ENCODE results near the gene ARX.

Gene ARX

GRCh38 chrX:25011589-25012432, 4.0 kb downstream of the ARX start:
- no peak overlapping the region for H3K4me3 Mint-ChIP-seq
- H3K27ac Mint-ChIP-seq = no peak overlapping the region
- peaks cover 97% of the 10 kb centered on the region for H3K27me3 Mint-ChIP-seq (ENCODE audit: low read depth, poor library complexity)
- H3K9me3 Mint-ChIP-seq = peaks cover 6% of the 10 kb centered on the region
- TF ChIP-seq CTCF (IDR thresholded peaks at IDR 0.05) = no peak
- no peaks in the 10 kb centered on the region for H3K36me3 Mint-ChIP-seq (ENCODE audit: low read depth)
- H3K4me1 Mint-ChIP-seq = peaks cover 5% of the 10 kb centered on the region
- peak; percentile 19 for DNase-seq

- H3K27me3 Mint-ChIP-seq (ENCODE audit: low read depth, poor library complexity) = peaks cover 97% of the 10 kb centered on the region
- peaks cover 10% of the 10 kb centered on the region for H3K4me1 Mint-ChIP-seq
- DNase-seq = no peak
- no peak for TF ChIP-seq CTCF (IDR thresholded peaks at IDR 0.05)
- peaks cover 3% of the 10 kb centered on the region for H3K9me3 Mint-ChIP-seq
- H3K4me3 Mint-ChIP-seq = no peak overlapping the region
- no peak overlapping the region for H3K27ac Mint-ChIP-seq
- H3K36me3 Mint-ChIP-seq (ENCODE audit: low read depth) = no peaks in the 10 kb centered on the region
Observed at GRCh38 chrX:25010784-25011588, 4.8 kb downstream of the ARX start.

GRCh38 chrX:25009407-25009806, 6.4 kb downstream of the ARX start:
- H3K27ac Mint-ChIP-seq = no peak overlapping the region
- no peaks in the 10 kb centered on the region for H3K36me3 Mint-ChIP-seq (ENCODE audit: low read depth)
- H3K4me1 Mint-ChIP-seq = peaks cover 15% of the 10 kb centered on the region
- no peak for TF ChIP-seq CTCF (IDR thresholded peaks at IDR 0.05)
- peaks cover 97% of the 10 kb centered on the region for H3K27me3 Mint-ChIP-seq (ENCODE audit: low read depth, poor library complexity)
- H3K9me3 Mint-ChIP-seq = peaks cover 3% of the 10 kb centered on the region
- H3K4me3 Mint-ChIP-seq = no peak overlapping the region
- DNase-seq = no peak

GRCh38 chrX:25007059-25008053, 8.4 kb downstream of the ARX start:
- peak; percentile 62 for DNase-seq
- Mint-ChIP-seq H3K36me3 (ENCODE audit: low read depth) (no peaks in the 10 kb centered on the region), H3K4me1 (peaks cover 24% of the 10 kb centered on the region), H3K27me3 (ENCODE audit: low read depth, poor library complexity) (peaks cover 98% of the 10 kb centered on the region), H3K9me3 (peaks cover 3% of the 10 kb centered on the region), H3K4me3 (no peak overlapping the region), H3K27ac (no peak overlapping the region)
- TF ChIP-seq CTCF (IDR thresholded peaks at IDR 0.05) = no peak

GRCh38 chrX:25006586-25007058, 9.1 kb downstream of the ARX start:
- no peaks in the 10 kb centered on the region for H3K36me3 Mint-ChIP-seq (ENCODE audit: low read depth)
- no peak for TF ChIP-seq CTCF (IDR thresholded peaks at IDR 0.05)
- peaks cover 27% of the 10 kb centered on the region for H3K4me1 Mint-ChIP-seq
- no peak overlapping the region for H3K27ac Mint-ChIP-seq
- peaks cover 3% of the 10 kb centered on the region for H3K9me3 Mint-ChIP-seq
- DNase-seq = no peak
- H3K4me3 Mint-ChIP-seq = no peak overlapping the region
- H3K27me3 Mint-ChIP-seq (ENCODE audit: low read depth, poor library complexity) = peaks cover 97% of the 10 kb centered on the region

All from nephron progenitor cell (in vitro differentiated cells).